HL-60 (cell line): ENCODE data around the gene QRFP.

Experiments
- CTCF ChIP-seq: IDR thresholded peaks from one replicate; pipeline ENCODE4 v1.5.1; 2011; ENCODE audit warnings: low read length, control low read depth, inconsistent platforms; ENCODE audit not compliant: insufficient read depth
- GABPA ChIP-seq: IDR thresholded peaks from 2 replicates; pipeline ENCODE4 v1.6.1; 2012; ENCODE audit warnings: low read depth
- POLR2AphosphoS5 ChIP-seq: IDR thresholded peaks from 2 replicates; pipeline ENCODE4 v1.6.1; 2012; ENCODE audit warnings: low read depth

GRCh38 chr9:130857864-130858738 lies 38.5 kb downstream of the QRFP start:
- TF ChIP-seq POLR2AphosphoS5: no peak
- no peak for TF ChIP-seq GABPA
- no peak for TF ChIP-seq CTCF
